Ishikawa (cell line): Measurements from ENCODE around the gene HARBI1.

Experiments
- CEBPB ChIP-seq: IDR thresholded peaks from 2 replicates; pipeline ENCODE4 v1.6.1; 2012
- CREB1 ChIP-seq: IDR thresholded peaks from 2 replicates; pipeline ENCODE4 v1.6.1; 2012; ENCODE audit warnings: low read depth
- EGR1 ChIP-seq: IDR thresholded peaks from 2 replicates; pipeline ENCODE4 v1.6.1; 2012
- EP300 ChIP-seq: IDR thresholded peaks from 2 replicates; pipeline ENCODE4 v1.6.1; 2012; ENCODE audit warnings: borderline replicate concordance
- FOXM1 ChIP-seq: IDR thresholded peaks from 2 replicates; pipeline ENCODE4 v1.6.1; 2012; ENCODE audit warnings: low read depth, borderline replicate concordance
- RAD21 ChIP-seq: IDR thresholded peaks from 2 replicates; pipeline ENCODE4 v1.6.1; 2012; ENCODE audit warnings: low read depth
- TCF12 ChIP-seq: IDR thresholded peaks from 2 replicates; pipeline ENCODE4 v1.6.1; 2012; ENCODE audit warnings: low read depth
- YY1 ChIP-seq: IDR thresholded peaks from 2 replicates; pipeline ENCODE4 v1.6.1; 2012; ENCODE audit warnings: low read depth
- TF ChIP-seq, protein P1 (sequence below): IDR thresholded peaks from 2 replicates; pipeline ENCODE4 v1.6.1; 2012
- TF ChIP-seq, protein P2 (sequence below): IDR thresholded peaks from 2 replicates; pipeline ENCODE4 v1.6.1; 2012; ENCODE audit warnings: low read depth, mild to moderate bottlenecking
- TF ChIP-seq, protein P3 (sequence below): IDR thresholded peaks from 2 replicates; pipeline ENCODE4 v1.6.1; 2012

DNA sequence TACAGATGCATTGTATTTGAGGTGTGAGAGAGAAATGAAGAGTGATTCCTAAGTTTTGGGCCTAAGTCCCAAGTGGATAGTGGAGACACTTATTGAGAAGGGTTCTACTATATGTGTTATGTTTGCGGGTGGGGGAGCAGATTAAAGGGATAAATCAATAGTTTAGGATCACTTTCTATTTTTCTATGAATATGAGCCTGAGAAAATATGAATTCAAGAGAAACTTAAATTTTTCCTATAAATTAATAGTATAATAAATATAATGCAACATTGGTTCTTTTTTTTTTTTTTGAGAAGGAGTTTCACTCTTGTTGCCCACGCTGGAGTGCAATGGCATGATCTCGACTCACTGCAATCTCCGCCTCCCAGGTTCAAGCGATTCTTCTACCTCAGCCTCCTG is 54.5 kb downstream of the HARBI1 start:
- no peak for TF ChIP-seq EP300
- TF ChIP-seq, protein P1, sequence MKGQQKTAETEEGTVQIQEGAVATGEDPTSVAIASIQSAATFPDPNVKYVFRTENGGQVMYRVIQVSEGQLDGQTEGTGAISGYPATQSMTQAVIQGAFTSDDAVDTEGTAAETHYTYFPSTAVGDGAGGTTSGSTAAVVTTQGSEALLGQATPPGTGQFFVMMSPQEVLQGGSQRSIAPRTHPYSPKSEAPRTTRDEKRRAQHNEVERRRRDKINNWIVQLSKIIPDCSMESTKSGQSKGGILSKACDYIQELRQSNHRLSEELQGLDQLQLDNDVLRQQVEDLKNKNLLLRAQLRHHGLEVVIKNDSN = no peak
- no peak for TF ChIP-seq CEBPB
- no peak for TF ChIP-seq CREB1
- TF ChIP-seq, protein P2, sequence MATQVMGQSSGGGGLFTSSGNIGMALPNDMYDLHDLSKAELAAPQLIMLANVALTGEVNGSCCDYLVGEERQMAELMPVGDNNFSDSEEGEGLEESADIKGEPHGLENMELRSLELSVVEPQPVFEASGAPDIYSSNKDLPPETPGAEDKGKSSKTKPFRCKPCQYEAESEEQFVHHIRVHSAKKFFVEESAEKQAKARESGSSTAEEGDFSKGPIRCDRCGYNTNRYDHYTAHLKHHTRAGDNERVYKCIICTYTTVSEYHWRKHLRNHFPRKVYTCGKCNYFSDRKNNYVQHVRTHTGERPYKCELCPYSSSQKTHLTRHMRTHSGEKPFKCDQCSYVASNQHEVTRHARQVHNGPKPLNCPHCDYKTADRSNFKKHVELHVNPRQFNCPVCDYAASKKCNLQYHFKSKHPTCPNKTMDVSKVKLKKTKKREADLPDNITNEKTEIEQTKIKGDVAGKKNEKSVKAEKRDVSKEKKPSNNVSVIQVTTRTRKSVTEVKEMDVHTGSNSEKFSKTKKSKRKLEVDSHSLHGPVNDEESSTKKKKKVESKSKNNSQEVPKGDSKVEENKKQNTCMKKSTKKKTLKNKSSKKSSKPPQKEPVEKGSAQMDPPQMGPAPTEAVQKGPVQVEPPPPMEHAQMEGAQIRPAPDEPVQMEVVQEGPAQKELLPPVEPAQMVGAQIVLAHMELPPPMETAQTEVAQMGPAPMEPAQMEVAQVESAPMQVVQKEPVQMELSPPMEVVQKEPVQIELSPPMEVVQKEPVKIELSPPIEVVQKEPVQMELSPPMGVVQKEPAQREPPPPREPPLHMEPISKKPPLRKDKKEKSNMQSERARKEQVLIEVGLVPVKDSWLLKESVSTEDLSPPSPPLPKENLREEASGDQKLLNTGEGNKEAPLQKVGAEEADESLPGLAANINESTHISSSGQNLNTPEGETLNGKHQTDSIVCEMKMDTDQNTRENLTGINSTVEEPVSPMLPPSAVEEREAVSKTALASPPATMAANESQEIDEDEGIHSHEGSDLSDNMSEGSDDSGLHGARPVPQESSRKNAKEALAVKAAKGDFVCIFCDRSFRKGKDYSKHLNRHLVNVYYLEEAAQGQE = no peak
- TF ChIP-seq YY1 = no peak
- TF ChIP-seq, protein P3, sequence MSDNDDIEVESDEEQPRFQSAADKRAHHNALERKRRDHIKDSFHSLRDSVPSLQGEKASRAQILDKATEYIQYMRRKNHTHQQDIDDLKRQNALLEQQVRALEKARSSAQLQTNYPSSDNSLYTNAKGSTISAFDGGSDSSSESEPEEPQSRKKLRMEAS = no peak
- no peak for TF ChIP-seq EGR1
- TF ChIP-seq RAD21 = no peak
- TF ChIP-seq TCF12 = no peak
- no peak for TF ChIP-seq FOXM1
